ENCODE measurements around the gene PIAS3. TPM values are rescaled to one million over a fixed set of nuclear protein-coding genes. Genes with fewer than 3 reads are reported as not detected.

PIAS3 gene
- total and polyA plus RNA-seq, 2 donors (not counting 3 experiments of a cell fraction or from before 2014, with no cell fraction given), result 50.1 to 71.8 TPM

- Histone ChIP-seq H4K20me1 (replicated peaks; ENCODE audit: control insufficient read depth, extremely low read depth, insufficient read depth, low read length) (no peaks in the 10 kb centered on the region), H2AFZ (ENCODE audit: low read depth, low read length) (peak overlapping the region; percentile 30), H3K9me3 (replicated peaks; ENCODE audit: control insufficient read depth, insufficient read depth, low read length) (no peaks in the 10 kb centered on the region), H3K4me3 (replicated peaks in 1 of 3; ENCODE audit: insufficient read depth in 1 of 3, low read depth in 1 of 3, low read length in 3 of 3) (peak overlapping the region in 1 of 3 experiments; percentile 6), H3K4me1 (ENCODE audit: control insufficient read depth, extremely low read depth, insufficient read depth, low read length) (peaks cover 31% of the 10 kb centered on the region), H3K4me2 (ENCODE audit: insufficient read depth, low read length) (peak overlapping the region; percentile 55), H3K9me1 (replicated peaks; ENCODE audit: control insufficient read depth, extremely low read depth, insufficient read depth, low read length) (no peaks in the 10 kb centered on the region), H3K36me3 (ENCODE audit: control insufficient read depth in 2 of 2, extremely low read depth in 1 of 2, insufficient read depth in 2 of 2, low read length in 2 of 2) (peaks cover 2 to 6% of the 10 kb centered on the region in 2 experiments), H3K27me3 (ENCODE audit: control insufficient read depth in 2 of 2, insufficient read depth in 2 of 2, low read length in 2 of 2) (no peaks in the 10 kb centered on the region), H3K27ac (ENCODE audit: insufficient read depth, low read depth, low read length) (peak overlapping the region; percentile 95), H3K9ac (replicated peaks; ENCODE audit: extremely low read depth, insufficient read depth, low read length) (peak overlapping the region; percentile 74), H3K79me2 (ENCODE audit: control insufficient read depth, insufficient read depth, low read length) (no peaks in the 10 kb centered on the region)
- TF ChIP-seq CTCF (IDR thresholded peaks at IDR 0.05; ENCODE audit: extremely low read depth in 1 of 2, insufficient read depth in 1 of 2, low read depth in 1 of 2, low read length in 2 of 2) (peak; percentile 91 to 99), POLR2A (IDR thresholded peaks at IDR 0.05; ENCODE audit: low read depth, low read length) (peak; percentile 71), JUN (IDR thresholded peaks at IDR 0.05; ENCODE audit: borderline replicate concordance, insufficient read depth, insufficient read length, low read depth) (peak; percentile 93), MYC (IDR thresholded peaks at IDR 0.05; ENCODE audit: low read depth, low read length) (no peak), MAX (IDR thresholded peaks at IDR 0.05; ENCODE audit: insufficient read depth, insufficient read length) (no peak), EZH2 (IDR thresholded peaks at IDR 0.05; ENCODE audit: borderline replicate concordance, low read depth, low read length, severe bottlenecking) (no peak), POLR2AphosphoS5 (IDR thresholded peaks at IDR 0.05; ENCODE audit: insufficient read depth, low read depth, low read length) (peak; percentile 96), GATA2 (IDR thresholded peaks at IDR 0.05; ENCODE audit: insufficient read depth, insufficient read length, low read depth, low read length) (peak; percentile 58), FOS (IDR thresholded peaks at IDR 0.05; ENCODE audit: borderline replicate concordance, insufficient read depth, low read length) (peak; percentile 98)
- ChIA-PET POLR2A (interaction anchor here (0.6 to 3.7 kb wide), 10 partner anchors 14 to 160 kb away, joined by 3 to 28 read pairs (median 6); partner anchors contain the start of genes ITGA10, LIX1L, PEX11B and PIAS3), CTCF (interaction anchor here (0.7 to 8.9 kb wide), 34 partner anchors 8 to 144 kb away, joined by 3 to 280 read pairs (median 8); partner anchors contain the start of genes ANKRD34A, ITGA10, LIX1L and NUDT17)
- dilution Hi-C loops (cut with MboI; ENCODE audit: extremely low pct_ligation_motif_present, low sequenced_read_pairs), result no loop called here
- intact Hi-C loops (cut with micrococcal nuclease), result loop anchor here (1.0 to 5.0 kb wide), 8 partner anchors 18 to 121 kb away; partner anchors contain the start of genes ITGA10, NUDT17, PIAS3 and RBM8A
- BruUV-seq (replicated peaks), result TSS peak; percentile 32
- FAIRE-seq (peak; percentile 99), DNase-seq (ENCODE audit: low read depth, low spot score) (peak; percentile 99)
These were observed 33.0 kb upstream of the PIAS3 start for GRCh38 chr1:145891587-145892485.
